HG03575 (cell line): Measurements from ENCODE around the gene EYS.

ENCODE experiments used
- ATAC-seq: cut with Tn5 transposase; IDR thresholded peaks from one replicate; pipeline ENCODE4 v1.9.1; 2021; ENCODE audit not compliant: unreplicated experiment, insufficient number of reproducible peaks, low FRiP score; ENCODE audit errors: extremely low read depth

EYS gene

DNA sequence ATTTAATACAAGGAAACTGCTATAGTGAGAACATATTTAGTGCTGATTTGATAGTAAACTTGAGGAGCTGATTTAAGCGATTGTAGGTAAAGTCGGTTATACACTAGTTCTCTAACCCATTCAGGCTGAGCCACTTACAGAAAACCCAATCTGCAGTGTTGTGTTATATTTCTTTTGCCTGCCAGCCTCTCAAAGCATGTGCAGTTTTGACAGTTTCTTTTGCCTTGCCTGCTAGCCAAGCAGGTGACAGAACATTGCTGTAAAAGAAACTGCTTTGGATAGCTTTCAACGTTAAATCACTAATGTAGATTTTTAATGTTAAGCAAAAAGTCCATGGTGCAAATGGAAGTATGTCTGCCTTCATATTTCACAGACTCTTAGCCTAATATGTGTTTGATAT is 982.9 kb downstream of the EYS start:
- ATAC-seq = no peak

DNA sequence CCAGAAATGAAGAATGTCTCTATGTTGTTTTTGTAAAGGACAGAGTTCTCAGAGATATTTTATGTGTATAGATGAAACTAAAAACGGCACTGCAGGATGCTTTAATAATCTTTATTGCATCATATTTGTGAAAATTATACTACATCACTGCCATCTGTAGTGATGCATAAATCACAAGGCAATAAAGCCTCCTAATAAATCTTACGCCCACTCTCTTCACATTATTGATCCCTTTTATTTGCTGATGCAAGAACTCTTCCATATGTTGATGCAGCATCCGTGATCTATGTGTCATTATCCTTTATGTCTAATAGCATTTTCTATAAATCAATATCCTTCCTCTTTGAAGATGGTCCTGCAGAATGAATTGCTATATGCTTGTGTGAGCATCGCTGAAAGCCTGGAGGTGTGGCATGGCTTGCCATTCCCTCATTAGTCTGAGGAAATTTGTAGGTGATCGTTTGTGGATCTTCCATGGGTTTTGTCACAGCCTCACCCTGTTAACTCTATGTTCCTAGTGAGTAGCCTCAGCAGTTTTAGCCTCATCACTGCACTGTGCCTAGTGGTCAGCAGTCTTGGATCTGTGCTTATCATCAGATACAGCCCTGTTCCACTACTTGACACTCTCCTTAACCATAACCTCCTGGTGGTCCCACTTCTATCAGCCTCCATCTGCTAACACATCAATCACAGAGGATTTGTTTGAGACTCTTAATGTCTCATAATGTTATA is 983.5 kb downstream of the EYS start:
- ATAC-seq = no peak

DNA sequence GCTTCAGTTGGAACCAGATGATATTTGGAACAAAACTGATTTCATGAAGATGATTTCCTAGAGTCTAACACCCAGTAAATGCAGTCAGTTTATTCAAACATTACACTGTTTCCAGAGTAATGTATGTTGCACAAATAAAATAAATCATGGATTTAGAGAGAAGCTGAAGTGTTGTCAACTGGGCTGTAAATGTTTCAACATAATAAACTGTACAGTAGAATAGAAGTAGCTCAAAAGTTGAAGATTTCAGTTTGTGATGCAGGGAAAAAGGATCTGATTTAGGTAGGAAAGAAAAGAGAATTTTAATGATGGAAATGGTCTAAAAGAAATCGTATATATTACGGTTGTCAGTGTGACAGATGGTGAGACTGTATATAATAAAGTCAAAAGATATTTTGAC is 985.2 kb downstream of the EYS start:
- no peak for ATAC-seq

DNA sequence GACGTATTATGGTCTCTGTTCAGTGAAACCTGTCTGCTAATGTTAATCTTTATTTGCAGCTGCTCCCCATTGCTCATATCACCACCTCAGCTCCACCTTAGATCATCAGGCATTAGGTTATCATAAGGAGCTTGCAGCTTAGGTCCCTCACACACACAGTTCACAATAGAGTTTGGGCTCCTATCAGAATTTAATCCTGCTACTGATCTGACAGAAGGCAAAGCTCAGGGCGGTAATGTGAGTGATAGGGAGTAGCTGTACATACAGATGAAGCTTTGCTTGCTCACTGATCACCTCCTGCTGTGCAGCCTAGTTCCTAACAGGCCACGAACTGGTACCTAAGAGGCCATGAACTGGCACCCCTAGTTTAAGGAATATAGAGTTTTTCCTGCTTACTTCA is 989.7 kb downstream of the EYS start:
- no peak for ATAC-seq

DNA sequence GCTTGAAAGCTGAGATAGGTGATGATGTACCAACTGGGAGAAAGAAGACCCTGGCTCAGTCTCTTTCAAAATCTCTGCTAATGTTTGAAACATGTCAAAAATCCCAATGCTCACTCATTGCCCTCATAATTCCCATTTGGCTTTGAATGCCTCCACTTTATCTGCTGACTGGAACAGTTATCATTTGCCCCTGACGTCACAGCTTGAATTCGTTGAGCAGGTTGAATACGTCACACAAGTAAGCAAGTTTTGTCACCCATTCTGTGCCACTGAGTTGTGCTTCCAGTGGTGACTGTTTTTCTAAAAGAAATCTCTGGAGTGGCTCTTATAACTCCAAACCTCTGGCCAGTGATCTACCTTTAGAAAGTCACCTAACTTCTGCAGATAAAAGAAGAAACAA is 991.4 kb downstream of the EYS start:
- ATAC-seq = no peak

DNA sequence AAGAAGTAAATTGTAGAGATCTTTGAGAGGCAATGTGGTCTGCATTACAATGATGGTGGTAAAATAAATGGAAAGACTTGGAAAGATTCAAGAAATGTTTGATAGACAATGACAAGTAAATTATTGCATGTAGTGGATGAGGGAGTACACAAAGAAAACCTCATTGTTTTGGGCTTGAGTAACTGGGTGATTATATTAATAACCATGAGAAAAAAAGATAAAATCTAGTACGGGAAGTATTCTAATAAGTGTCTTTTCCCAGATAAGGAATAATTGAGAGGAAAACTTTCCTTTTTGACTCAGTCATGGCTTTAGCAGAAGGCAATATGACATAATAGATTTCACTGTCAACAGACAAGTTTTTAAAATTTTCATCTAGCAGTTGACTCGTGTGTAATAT is 993.0 kb downstream of the EYS start:
- no peak for ATAC-seq

DNA sequence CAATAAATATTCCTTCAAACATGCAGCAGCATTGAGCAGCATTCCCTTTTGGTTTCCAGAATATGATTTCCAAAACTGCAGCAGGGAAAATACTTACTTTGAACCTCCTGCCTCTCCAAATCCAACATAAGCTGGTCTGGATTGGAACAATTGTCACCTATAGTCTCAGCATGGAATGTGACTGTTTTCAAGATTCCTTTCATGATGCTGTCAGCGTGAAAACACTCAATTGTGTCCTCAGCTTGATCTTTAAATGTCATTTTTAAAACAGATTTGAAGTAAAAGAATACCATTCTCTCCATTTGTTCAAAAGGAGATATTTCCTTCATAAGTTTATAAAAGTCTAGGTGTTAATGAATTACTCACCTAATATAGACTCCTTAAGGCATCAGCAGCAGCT is 993.9 kb downstream of the EYS start:
- no peak for ATAC-seq

DNA sequence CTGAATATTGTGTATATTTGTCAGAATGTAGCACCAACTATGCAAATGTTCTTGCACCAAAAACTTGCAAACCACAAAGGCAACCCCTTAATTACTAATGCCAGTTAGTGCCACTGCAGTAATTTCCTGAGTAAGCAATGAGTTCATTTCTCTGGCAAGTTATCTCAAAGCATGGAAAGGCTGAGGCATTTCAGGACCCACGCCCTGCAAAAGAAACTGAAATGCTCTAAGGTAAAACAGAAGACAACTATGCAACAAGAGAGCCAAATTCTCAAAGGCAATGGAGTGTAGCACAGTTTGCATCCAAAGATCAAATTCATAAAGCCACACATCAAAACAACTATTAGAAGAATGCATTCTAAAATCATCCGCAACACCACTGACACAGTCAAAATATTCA is 994.4 kb downstream of the EYS start:
- ATAC-seq = no peak

DNA sequence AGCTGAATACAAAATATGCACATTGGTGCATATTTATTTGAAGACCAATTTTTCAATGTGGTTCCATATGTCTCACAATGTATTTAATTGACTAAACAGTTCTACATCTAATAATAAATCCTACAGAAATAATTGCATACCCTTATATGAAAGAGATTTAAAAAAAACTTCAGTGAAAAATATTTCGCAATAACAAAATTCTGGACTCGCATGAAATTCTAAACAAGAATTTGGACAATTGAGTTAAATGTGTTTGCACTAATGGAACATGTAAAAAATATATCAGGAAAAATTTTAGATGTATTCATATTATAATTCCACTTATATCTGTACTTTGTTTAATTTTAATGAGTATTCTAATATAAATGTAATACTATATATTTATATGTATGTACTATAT is 1003.1 kb downstream of the EYS start:
- no peak for ATAC-seq

DNA sequence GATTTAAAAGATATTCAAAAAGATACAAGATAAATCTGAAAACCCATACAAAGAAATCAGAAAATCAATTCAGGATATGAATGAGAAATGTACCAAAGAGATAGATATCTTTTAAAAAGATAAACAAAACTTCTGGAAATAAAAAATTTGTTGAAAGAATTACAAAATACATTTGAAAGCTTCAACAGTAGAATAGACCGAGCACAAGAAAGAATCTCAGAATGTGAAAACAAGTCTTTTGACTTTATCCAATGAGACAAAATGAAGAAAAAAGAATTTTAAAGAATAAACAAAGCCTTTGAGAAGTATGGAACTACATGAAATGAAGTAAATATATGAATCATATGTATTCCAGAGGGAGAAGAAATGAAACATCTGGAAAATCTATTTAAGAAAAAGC is 1011.0 kb downstream of the EYS start:
- ATAC-seq = no peak

DNA sequence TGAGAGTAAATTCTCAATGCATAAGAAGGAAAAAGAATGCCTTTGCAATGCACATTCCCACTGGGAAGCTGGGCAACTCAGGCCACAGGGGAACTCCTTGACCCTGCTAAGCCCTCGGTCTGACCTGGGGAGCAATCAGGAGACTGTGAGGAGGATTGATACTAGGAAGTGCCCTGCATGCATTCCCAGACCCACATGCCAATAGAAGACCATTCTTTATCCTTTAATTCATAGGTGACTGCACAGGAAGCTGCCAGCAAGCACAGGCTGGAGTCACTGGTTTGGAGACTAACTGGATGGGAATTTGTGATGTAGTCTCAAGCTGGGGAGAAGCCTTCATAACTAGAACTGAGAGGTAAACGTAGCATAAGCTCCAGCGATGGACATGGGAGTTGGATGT is 1012.7 kb downstream of the EYS start:
- ATAC-seq = no peak

DNA sequence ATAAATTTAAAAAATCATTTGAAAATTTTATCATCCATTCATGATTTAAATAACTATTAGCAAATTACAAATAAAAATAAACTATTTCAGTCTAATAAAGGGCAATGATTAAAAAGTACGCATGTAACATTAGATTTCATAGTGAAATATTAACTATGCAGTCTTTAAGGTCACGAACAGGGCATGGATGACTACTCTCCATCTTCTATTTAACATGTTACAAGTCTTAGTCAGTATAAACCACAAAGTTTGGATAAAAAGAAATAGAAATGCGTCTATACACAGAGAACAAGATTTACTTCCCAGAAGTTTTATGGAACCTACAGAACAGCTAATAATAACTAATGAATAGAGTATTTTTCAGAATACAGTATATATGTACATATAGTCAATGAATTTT is 1016.0 kb downstream of the EYS start:
- ATAC-seq = no peak

DNA sequence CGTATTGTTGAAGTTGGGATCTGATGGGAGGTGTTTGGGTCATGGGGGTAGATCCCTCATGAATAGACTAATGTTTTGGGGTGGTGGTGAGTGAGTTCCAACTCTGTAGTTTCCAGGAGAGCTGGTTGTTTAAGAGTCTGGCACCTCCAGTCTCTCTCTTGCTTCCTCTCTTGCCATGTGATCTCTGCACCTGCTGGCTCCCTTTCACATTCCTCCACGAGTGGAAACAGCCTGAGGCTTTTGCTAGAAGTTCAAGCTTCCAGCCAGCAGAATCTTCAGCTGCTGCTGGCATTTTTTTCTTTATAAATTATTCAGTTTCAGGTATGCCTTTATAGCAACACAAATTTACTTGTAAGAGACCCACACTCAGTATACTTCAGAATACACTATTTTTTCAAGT is 1021.6 kb downstream of the EYS start:
- ATAC-seq = no peak

DNA sequence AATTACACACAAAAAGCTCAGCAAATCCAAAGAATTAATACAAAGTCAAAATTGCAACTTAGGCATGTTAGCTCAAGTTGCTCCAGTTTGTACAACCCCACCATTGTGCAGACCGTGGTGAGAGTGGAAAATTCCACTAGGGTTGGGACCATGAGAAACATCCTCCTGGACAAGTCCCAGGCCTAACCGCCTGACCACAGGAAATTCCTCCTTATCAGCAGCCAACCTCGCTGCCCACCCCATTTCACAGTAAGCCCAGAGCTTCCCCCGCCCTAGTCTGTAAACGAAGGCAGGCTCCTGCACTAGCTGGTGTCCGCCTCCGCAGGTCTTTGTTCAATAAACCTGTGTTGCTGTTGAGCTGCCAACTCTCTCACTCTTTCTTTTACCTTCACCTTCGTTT is 1023.3 kb downstream of the EYS start:
- ATAC-seq = no peak

DNA sequence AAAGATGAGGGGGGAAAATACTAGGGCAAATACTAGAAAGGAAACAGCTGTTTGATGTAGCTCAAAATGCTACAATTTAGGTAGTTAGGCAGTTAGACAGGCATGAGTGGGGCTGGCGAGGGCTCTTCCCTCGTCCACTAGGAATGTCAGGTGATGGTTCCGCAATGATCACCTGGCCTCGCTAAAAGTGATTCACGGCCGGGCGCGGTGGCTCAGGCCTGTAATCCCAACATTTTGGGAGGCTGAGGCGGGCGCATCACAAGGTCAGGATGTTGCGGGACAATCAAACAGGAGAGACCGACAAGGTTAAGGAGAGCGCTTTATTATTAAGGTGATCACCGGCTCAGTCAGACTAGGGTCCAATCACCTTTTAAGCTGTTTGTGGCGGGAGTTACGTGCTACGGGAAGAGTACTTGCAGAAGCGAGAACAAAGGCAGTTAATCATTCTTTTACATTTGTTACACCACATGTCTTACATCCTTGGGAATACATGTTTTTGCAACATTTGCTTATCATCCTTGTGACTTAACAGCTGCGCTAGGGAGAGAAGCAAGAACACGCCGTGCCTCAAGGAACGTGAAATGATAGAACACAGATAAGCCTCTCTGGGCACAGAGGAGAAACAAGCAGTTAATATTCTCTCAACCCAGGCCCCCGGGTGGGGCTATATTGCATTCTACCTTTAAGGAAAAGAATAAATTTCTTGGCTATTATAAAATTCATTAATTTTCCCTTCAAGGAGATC is 1025.4 kb downstream of the EYS start:
- no peak for ATAC-seq

DNA sequence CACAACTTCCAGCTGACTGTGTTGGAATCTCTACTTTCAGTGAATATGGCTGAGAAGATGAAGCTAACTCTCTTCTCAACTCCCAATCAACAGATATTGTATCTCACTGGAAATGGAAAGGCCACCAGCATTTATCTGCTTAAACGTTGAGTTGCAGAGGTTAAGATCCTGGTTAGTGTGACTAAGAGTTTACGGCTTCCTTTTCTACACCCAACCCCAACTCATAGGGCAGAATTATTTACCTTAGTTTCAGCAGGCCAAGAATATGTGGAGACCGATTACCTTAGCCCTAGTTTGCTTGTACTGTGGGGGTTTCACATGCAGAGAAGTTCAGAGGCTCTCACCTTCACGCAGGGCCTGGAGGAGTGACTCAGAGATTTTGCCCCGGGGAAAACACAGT is 1026.6 kb downstream of the EYS start:
- no peak for ATAC-seq

DNA sequence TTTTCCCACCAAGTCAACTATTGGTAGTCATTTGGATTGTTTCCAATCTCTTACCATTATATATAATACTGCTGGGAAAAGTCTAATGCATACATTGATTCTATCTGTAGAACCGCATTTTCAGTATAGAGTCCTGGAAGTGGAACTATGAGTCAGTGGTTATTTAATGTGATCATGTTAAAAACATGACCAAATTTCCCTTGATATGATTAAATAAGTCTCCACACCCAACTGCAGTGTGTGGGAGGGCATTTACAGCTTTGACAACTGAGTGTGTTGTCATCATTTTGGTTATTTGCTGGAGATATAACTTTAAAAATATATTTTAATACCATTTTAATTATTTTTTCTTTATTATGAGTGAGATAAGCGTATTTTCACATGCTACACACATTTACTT is 1027.6 kb downstream of the EYS start:
- ATAC-seq = no peak

DNA sequence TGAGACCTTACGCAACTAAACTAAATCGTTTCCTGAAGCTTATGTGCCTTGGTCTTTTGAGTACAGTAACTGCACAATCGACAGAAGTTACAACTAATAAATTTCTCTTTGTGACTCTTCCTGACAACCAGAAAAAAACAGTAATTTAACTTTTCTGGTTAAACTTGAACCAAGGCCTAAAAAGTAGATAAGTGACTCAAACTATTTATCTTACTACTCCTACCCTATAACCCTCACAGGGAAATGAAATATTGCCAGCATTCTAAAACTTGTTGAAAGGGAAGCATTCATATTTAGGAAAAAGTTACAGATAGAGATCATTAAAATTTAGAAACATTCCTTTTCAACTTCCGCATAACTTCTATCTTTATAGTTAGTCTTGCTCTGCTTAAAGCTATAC is 1034.4 kb downstream of the EYS start:
- ATAC-seq = no peak

DNA sequence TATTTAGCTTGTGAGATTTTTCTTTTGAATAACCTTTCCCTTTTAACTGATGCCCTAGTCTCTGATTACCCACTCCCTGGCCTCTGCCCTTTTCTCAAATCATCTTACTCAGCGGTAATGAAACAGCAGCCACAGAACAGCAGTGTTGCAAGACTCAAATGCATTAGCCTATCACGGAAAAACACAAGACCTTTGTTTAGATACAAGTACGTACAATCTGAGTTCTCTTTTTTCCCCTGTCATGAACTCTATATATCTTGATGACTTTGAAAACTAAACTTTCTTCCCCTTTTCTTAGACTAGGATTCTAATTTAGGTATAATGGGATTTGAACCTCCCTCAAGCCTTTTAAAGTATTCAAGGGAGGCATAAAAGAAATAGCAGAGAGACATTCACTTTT is 1034.9 kb downstream of the EYS start:
- no peak for ATAC-seq

DNA sequence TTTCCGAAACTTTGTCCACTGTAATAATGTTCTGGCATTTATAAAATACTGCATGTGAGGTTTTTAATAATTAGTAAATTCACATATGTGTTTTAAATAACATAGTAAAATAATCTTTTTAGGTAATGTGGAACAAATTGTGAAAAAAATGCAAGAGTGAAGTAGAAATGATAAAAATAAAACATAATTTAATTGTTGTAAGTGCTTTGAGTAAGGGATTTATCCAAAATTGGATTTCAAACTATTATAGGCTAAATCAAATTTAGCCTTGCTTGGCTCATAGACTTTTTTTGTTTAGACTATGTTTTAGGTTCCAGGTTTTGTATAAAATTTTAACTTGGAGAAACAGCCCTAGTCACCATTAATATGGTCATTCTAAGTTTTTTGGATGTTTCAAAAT is 1041.9 kb downstream of the EYS start:
- ATAC-seq = no peak

DNA sequence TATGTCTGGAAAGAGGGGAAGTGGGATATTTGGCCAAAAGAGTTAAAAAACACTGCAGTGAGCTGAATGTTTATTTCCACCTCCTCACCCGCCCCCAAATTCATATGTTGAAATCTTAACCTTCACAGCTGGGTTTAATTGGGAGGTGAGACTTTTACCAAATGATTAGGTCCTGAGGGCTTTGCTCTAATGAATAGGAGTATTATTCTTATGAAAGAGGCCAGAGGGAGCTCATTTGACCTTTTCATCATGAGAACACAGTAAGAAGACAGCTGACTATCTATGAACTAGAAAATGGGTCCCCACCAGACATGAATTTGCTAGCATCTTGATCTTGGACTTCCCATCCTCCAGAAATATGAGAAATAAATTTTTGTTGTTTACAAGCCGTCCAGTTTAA is 1042.5 kb downstream of the EYS start:
- no peak for ATAC-seq
